Frontal cortex (tissue), 4 donors: ENCODE results near the gene TMEM190. TPM values are rescaled to one million over a fixed set of nuclear protein-coding genes. Genes with fewer than 3 reads are reported as not detected.

ENCODE experiments used
- DNase-seq, 2 donors: peaks; one replicate each; pipeline ENCODE4 v3.0.0; 2012; ENCODE audit warnings: low spot score in 2 of 2
- FAIRE-seq: peaks from 2 replicates; lab custom pipeline; 2012; peaks lifted over from hg19 to GRCh38; lab: Jason Lieb, UNC
- total RNA-seq: library from RNA; depleted of rRNA; stranded (reverse); fragments of >200 nt; gene quantifications from one replicate; pipeline ENCODE4 v1.2.3, GENCODE V29; 2014
- donor health status: control.
- donor health status: control.
- donor health status: control.

Gene TMEM190
- total RNA-seq, 1 donor from 2014 or later: not detected

- no peak for FAIRE-seq
- no peak for DNase-seq
Measured at GRCh38 chr19:55368701-55369563, 7.7 kb upstream of the TMEM190 start.

DNA sequence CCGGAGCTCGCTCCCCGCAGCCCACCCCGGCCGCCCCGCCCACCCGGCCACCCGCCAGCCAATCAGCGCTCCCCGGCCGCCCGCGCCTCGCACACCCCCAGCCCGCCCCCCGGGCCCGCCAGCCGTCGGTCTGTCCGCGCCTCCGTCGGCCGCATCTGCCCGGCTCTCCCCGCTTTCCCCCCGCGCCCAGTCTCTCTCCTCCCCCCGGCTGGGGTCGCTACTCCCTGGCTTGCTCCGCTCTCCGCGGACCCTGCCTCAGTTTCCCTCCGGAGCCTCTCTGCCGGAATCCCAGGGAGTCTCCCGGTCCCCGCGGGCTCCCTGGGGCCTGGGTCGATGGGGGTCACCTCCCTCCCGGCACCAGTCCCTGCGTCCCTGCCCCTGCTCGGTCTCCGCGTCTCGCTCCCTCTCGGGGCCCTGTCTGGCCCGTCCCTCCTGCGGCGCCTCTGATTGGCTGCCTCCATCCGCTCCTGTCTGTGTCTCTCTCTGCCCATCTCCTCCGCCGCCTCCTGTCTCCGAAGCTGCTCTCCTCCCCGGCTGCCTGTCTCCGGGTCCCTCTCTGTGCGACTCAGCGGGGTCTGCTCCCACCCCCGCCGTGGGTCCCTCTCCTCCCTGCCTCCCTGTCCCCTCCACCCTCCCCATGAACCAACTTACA is 6.8 kb upstream of the TMEM190 start:
- DNase-seq: peak; percentile 68 to 86
- no peak for FAIRE-seq

GRCh38 chr19:55370305-55370988 is 6.2 kb upstream of the TMEM190 start, which contains the start of gene IL11:
Gene IL11, minus strand, starts transcription at chr19:55370463. Its CDS starts 153 bp downstream, at chr19:55370310.
- no peak for FAIRE-seq
- no peak for DNase-seq

DNA sequence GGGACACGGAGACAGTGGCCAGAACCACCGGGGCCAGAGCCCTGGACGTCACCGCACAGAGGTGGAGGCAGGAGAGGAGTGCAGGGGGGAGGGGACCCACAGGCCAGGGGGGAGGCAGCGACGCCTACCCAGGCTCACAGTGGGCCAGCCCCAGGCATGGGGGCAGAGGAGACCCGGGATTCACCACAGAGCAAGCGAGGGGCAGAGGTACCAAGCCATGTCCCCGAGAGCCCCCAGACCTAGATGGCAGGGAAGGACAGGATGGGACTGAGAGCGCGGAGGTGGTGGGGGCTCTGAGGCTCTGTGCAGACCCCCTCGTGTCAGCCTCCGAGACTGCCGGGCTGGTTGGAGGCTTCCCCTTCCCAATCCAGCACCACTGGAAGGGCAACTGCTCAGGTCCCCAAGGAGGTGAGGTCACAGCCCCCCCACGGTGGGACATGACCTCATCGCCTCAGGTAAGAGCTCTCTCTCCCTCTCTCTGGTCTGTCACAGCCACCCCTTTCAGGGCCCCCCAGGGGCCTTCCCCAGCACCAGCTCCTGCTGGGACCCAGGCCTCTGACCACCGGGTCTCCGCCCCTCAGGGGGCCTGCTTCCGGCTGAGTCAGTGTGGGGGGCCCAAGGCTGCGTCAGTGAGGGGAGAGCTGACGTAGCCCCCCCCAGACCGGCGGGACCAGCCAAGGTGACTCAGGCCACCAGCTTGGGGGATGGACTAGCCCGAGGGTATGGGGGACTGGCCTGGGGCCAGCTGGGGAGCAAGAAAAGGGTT is 4.1 kb upstream of the TMEM190 start:
- DNase-seq (no peak), FAIRE-seq (no peak)

GRCh38 chr19:55373306-55373992 is 3.2 kb upstream of the TMEM190 start:
- FAIRE-seq (no peak), DNase-seq (no peak)

DNA sequence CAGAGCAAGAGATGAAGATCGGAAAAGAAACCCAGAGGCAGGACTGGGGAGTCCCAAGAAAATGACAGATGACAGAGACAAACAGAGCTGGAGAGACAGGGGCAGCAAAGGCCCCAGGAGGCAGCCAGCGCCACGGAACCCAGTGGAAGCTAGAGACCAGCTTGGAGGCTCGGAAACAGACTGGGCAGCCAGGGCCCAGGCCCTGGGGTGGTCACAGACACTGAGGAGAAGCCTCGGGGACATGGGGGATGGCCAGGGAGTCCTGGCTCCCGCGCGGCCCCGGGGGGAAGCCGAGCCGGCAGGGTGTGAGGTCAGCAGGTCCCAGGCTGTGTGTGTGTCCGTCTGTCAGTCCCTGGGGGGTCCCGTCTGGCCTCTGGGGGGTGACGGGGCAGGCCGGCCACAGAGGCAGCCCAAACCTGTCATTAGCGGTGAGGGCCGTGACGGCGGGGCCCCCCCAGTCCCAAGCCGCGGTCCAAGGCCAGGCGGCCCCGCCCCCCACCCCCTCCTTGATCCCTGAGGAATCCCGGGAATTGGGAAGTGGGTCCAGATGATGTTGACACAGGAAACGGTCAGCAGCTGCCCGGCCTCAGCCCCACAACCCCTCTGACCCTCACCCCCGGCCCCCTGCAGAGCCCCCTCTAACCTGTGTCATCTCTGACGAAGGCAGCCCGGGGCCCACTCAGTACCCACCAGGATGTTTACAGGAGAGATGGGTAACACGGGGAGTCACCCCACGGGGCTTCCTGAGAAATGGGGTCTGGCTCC is 2.5 kb upstream of the TMEM190 start:
- FAIRE-seq: no peak

GRCh38 chr19:55377356-55378131 is 918 bp downstream of the TMEM190 start:
- FAIRE-seq: no peak
- DNase-seq: no peak

More for the DNA sequence above, 2.5 kb upstream of the TMEM190 start:
- DNase-seq: no peak

DNA sequence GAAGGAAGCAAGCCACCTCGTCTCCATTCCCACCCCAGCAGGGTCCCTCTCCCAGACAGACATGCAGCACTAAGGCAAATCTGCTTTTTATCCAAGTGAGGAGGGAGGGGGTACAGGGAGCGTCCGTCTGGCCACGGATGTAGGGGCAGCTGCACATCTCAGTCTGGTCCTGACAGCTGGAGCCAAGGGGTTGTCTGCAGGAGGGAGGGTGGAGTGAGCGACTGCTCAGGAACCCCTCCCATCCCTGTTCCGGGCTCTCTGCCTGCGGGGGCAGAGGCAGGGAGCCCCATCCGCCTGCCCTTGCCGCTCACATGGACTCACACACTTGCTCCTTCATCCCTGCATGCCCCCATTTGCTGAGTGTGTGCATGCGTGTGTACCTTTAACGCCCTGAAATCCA is 2.5 kb downstream of the TMEM190 start:
- DNase-seq (no peak), FAIRE-seq (no peak)

DNA sequence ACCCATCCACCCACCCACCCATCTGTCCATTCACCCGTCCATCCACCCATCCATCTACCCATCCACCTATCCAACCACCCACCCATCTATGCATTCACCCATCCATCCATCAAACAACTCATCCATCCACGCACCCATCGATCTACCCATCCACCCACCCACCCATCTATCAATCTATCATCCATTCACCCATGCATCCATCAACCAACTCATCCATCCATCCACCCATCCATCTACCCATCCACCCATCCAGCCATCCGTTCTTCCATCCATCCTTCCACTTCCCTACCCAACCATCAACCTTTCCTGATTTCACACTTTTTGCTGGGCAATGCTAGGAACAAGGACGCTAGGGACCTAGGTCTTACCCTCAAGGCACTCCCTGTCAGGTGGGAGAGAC is 5.4 kb downstream of the TMEM190 start:
- no peak for FAIRE-seq

GRCh38 chr19:55382522-55383054 is 6.0 kb downstream of the TMEM190 start:
- no peak for DNase-seq
- FAIRE-seq: no peak

More for the DNA sequence above, 5.4 kb downstream of the TMEM190 start:
- DNase-seq: no peak

DNA sequence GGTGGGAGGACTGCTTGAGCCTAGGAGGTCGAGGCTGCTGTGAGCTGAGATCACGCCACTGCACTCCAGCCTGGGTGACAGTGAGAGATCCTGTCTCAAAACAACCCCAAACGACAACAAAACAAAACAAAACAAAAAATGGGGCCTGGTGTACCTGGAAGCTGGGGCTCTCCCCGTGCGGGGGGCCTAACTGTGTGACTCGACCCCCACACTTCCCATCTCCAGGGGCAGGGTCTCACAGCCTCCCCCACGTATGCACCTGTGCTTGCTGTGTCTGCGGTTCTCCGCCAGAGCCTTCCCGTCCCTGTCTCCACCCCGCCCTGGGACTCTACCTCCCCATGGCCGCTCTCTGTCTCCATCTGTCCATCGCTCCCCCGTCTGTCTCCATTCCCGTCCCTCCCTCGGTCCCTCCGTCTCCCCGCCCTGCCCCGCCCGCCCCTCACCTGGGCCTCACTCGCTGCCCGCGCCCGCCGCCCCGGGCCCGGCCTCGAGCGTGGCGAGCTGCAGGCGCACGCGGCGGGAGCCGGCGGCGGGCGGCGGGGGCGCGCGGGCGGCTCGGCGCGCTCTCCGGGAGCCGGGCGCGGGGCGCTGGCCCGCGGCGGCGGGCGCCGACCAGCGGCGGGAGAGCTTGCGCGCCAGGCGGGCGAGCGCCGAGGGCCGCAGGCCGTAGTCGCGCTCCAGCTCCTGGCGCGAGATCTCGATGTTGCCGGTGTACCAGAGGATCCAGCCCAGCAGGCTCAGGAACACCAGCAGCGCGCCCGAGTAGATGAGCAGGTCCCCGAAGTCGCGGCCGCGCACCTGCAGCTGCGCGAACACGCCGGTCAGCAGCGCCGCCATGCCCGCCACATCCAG is 6.9 kb downstream of the TMEM190 start:
- peak; percentile 82 to 88 for DNase-seq
- FAIRE-seq: no peak

GRCh38 chr19:55384131-55384919 is 7.7 kb downstream of the TMEM190 start, which contains the start of gene TMEM238:
Gene TMEM238, minus strand, starts transcription at chr19:55384292. Its CDS starts 33 bp downstream, at chr19:55384259.
- no peak for DNase-seq
- no peak for FAIRE-seq

- DNase-seq (peak; percentile 85 to 94), FAIRE-seq (no peak)
Measured at GRCh38 chr19:55384920-55385723, 8.5 kb downstream of the TMEM190 start.

DNA sequence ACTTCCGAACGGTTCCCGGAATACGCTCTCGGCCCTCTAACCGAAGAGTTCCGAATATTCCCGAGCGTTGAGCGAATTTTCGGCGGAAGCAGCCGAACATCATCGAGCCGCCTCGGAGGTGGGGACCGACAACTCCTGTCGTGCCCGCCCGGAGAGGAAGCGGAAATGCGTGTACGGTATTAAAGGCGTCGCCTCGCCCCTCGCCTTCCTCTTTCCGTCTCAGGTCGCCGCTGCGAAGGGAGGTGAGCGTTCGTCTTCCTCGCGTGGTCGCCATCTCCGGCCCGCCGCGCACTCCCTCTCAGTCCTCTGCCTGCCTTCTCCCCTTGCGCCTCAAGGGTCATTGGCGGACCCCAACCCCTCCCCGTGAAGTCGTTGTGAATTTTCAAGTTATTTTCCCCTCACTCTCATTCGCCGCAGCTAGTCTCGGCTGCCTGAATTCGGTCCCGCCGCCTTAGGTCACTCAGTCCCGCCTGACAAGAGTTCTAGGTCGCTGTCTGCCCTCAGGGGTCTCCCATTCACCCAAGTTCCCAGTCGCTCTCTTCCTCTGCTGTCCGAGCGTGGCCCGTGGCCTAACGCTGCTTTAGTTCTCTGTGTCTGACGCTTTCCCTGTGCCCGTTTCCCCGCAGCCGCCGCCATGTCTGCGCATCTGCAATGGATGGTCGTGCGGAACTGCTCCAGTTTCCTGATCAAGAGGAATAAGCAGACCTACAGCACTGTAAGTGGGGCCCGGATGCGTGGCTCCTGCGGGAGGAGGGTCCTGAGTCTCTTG is 9.3 kb downstream of the TMEM190 start, which contains the start of gene RPL28:
Gene RPL28, plus strand, starts transcription at position 209 of the 769 bp plus-strand sequence. Its CDS starts 426 bp downstream, at position 635.
- DNase-seq (peak; percentile 97), FAIRE-seq (peak; percentile 64)
